ENCODE measurements around the gene B4GALNT3. TPM values are rescaled to one million over a fixed set of nuclear protein-coding genes. Genes with fewer than 3 reads are reported as not detected.

Gene B4GALNT3
- total and polyA plus RNA-seq, 10 of the 15 experiments (the other 5 are each of a cell fraction or from before 2014, with no cell fraction given) = 0.05 to 4.2 (median 2.7) TPM; not detected in 1

DNA sequence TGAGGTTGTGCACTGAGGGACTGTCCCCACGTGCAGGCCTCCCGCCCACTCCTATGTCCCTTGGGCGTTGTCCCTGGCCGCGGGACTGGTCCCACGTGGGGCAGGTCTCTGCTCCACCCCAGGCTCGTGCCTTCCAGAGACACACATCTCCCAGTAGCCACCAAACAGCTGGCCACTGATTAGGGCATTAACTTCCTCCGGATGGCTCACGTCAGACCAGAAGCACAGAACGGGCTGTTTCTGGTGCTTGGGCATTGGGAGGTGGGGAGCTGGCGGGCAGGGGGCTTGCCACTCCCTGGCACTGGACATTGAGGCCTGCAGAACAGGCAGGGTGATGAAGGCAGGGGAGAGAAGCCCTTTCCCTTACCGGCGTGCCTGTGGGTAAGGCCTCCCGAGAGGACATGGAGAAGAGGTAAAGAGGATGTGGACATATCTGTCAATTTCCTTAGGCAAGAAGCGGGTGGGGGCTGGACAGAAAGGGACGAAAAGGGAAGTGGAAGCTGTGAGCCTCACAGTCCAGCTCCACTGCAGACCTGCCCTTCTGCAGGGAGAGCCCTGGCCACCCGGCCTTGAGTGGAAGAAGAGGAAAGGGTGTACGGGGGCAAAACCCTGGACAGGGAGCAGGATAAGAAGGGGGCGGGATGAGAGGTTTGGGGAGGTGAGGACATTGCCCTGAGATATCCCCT lies 102.3 kb downstream of the B4GALNT3 start:
- in situ Hi-C loops (cut with MboI) (no loop called here), intact Hi-C loops (cut with micrococcal nuclease; ENCODE audit: unreplicated experiment) (loop anchor here (10.0 kb wide), 1 partner anchor 313 kb away; no protein-coding TSS in a partner anchor)
- Histone ChIP-seq H4K20me1 (ENCODE audit: control insufficient read depth, insufficient read depth) (no peaks in the 10 kb centered on the region), H3K4me2 (ENCODE audit: control insufficient read depth, insufficient read depth) (no peak overlapping the region), H3K4me3 (no peak overlapping the region), H3K9me3 (replicated peaks; ENCODE audit: control insufficient read depth, insufficient read depth, low read length) (no peaks in the 10 kb centered on the region), H3K36me3 (ENCODE audit: control insufficient read depth in 2 of 2, insufficient read depth in 2 of 2, low read length in 1 of 2) (no peaks in the 10 kb centered on the region), H3K4me1 (ENCODE audit: control insufficient read depth, insufficient read depth, low read length) (peaks cover 23% of the 10 kb centered on the region), H3K79me2 (ENCODE audit: control insufficient read depth, insufficient read depth, low read length) (no peaks in the 10 kb centered on the region), H3K27me3 (replicated peaks in 1 of 2; ENCODE audit: control insufficient read depth in 2 of 2, insufficient read depth in 2 of 2, low read length in 1 of 2) (no peaks in the 10 kb centered on the region), H2AFZ (ENCODE audit: control insufficient read depth, low read depth, low read length) (no peak overlapping the region), H3K9ac (ENCODE audit: control insufficient read depth, insufficient read depth, low read length) (no peak overlapping the region), H3K27ac (ENCODE audit: control insufficient read depth, insufficient read depth) (no peak overlapping the region)
- SMC1A ChIA-PET (ENCODE audit: uncharacterized antibody, unreplicated experiment) = no interaction called here
- DNase-seq (ENCODE audit: low read depth, low spot score) = no peak
- no peak for FAIRE-seq
- RAD21 ChIA-PET (ENCODE audit: unreplicated experiment) = no interaction called here
- POLR2A ChIA-PET = no interaction called here
- 26% methylated on average over 19 of the region's 19 CpGs for WGBS (ENCODE audit: insufficient coverage, insufficient replicate concordance, low lambda C conversion rate, missing lambda C conversion rate)
- TF ChIP-seq BHLHE40 (IDR thresholded peaks at IDR 0.05; ENCODE audit: borderline replicate concordance in 1 of 2, low read depth in 2 of 2, low read length in 1 of 2) (peak; percentile 72 to 86), ESRRA (IDR thresholded peaks at IDR 0.05; ENCODE audit: low read length) (no peak), RUNX3 (IDR thresholded peaks at IDR 0.05; ENCODE audit: low read length) (no peak), NBN (IDR thresholded peaks at IDR 0.05) (no peak), IRF5 (IDR thresholded peaks at IDR 0.05; ENCODE audit: borderline replicate concordance) (no peak), POLR2AphosphoS2 (IDR thresholded peaks at IDR 0.05; ENCODE audit: low read depth, low read length) (no peak), ZBTB4 (CRISPR knock-in tag; IDR thresholded peaks at IDR 0.05) (no peak), PBX3 (IDR thresholded peaks at IDR 0.05; ENCODE audit: insufficient replicate concordance, low read depth, low read length) (no peak), EGR1 (IDR thresholded peaks at IDR 0.05; ENCODE audit: borderline replicate concordance in 1 of 2, low read depth in 2 of 2, low read length in 2 of 2) (peak in 1 of 2 experiments; percentile 20; a peak in 1 of 3 replicates), MEF2B (IDR thresholded peaks at IDR 0.05; ENCODE audit: partially characterized antibody, poor library complexity, severe bottlenecking) (no peak), IKZF1 (conservative IDR thresholded peaks at IDR 0.05) (peak; percentile 44), SPI1 (IDR thresholded peaks at IDR 0.05; ENCODE audit: borderline replicate concordance, insufficient read depth, low read depth, low read length) (peak; percentile 68; the same call in 1 of the 2 replicates), TAF1 (IDR thresholded peaks at IDR 0.05; ENCODE audit: borderline replicate concordance, low read depth, low read length) (no peak), CBX3 (IDR thresholded peaks at IDR 0.05; ENCODE audit: borderline replicate concordance, low read depth) (no peak), KDM1A (IDR thresholded peaks at IDR 0.05; ENCODE audit: borderline replicate concordance) (no peak), SREBF2 (IDR thresholded peaks at IDR 0.05; ENCODE audit: low read length) (no peak), IKZF2 (IDR thresholded peaks at IDR 0.05) (no peak), TARDBP (IDR thresholded peaks at IDR 0.05; ENCODE audit: borderline replicate concordance) (no peak), RBBP5 (conservative IDR thresholded peaks at IDR 0.05) (no peak)
- ATAC-seq = peak; percentile 23
- no TSS peak for BruUV-seq (replicated peaks)
- CTCF ChIA-PET = interaction anchor here (0.7 to 1.0 kb wide), 2 partner anchors 11 to 1073 kb away, joined by 4 to 5 read pairs; no protein-coding TSS in a partner anchor

All from GM12878 (cell line).